Gastrocnemius medialis (tissue), 4 donors: ENCODE results near the gene PNRC1.

Source experiments
- CTCF ChIP-seq, 5 experiments: fragments of 450-650 bp in 3 of 5; fragments of 200-600 bp in 2 of 5; sonication (generic) in 2 of 5; IDR thresholded peaks in 4 of 5; conservative IDR thresholded peaks in 1 of 5; 1 replicate in 4 of 5; 2 replicates in 1 of 5; pipeline ENCODE4 v1.5.1; 2016 to 2019; ENCODE audit warnings: antibody characterized with exemption in 5 of 5, mild to moderate bottlenecking in 3 of 5, moderate library complexity in 3 of 5
- POLR2A ChIP-seq, 2 donors: fragments of 450-650 bp; IDR thresholded peaks; one replicate each; pipeline ENCODE4 v1.6.1; 2017; ENCODE audit warnings: antibody characterized with exemption in 2 of 2, mild to moderate bottlenecking in 2 of 2, moderate library complexity in 2 of 2

GRCh38 chr6:89033461-89033860, 47.1 kb upstream of the PNRC1 start:
- TF ChIP-seq CTCF (IDR thresholded peaks at IDR 0.05 in 4 of 5, conservative IDR thresholded peaks at IDR 0.05 in 1 of 5) (no peak), POLR2A (IDR thresholded peaks at IDR 0.05) (no peak)
